Retinal pigment epithelial cell (primary cell): ENCODE measurements around the gene NUDT4.
"Not testable (repeated sequence)": the region's sequence is repeated elsewhere in the genome, so short reads cannot be mapped to it uniquely, and the experiment has no call there.

ENCODE experiments used
- DNase-seq: peaks from one replicate; pipeline ENCODE4 v3.0.0-alpha.2; 2010; ENCODE audit warnings: low read depth
- H3K4me3 ChIP-seq: 2 replicates; pipeline ENCODE4 v1.5.1; 2011; ENCODE audit warnings: mild to moderate bottlenecking, low read length, control low read depth, moderate library complexity
- CTCF ChIP-seq: conservative IDR thresholded peaks from 2 replicates; pipeline ENCODE4 v1.5.1; 2011; ENCODE audit warnings: low read depth, low read length, control low read depth, inconsistent platforms

The NUDT4 gene

GRCh38 chr12:93426412-93426805, 48.7 kb downstream of the NUDT4 start:
- no peak for TF ChIP-seq CTCF
- no peak overlapping the region for H3K4me3 ChIP-seq
- no peak for DNase-seq

DNA sequence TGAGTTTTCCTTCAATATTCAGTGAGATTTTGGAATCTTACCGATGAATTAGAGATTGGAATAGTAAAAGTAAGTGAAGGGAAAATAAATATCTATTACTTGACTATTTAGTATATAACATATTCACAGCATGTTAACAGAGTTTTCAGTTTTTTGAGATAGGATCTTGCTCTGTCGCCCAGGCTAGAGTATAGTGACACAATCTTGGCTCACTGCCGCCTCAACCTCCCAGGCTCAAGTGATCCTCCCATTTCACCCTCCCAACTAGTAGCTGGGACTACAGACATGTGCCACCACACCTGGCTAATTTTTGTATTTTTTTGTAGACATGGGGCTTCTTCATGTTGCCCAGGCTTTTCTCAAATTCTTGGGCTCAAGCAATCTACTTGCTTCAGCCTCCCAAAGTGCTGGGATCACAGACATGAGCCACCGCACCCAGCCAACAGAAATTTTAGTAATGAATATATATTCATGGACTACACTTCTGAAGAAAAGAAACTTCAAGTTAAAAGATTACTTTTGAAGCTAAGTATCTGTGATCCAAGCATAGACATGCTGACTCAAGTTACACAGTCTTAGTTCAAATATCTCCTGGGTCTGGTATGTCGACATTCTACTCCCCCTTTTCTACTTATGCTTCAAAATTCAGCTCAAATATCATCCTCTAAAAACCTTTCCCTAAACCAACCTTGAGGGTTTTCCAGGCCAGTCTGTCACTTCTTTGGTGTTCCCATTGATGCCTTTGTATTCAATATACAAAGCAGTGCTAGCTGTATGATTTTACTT, 50.2 kb downstream of the NUDT4 start:
- no peak for TF ChIP-seq CTCF
- no peak overlapping the region for H3K4me3 ChIP-seq
- no peak for DNase-seq

DNA sequence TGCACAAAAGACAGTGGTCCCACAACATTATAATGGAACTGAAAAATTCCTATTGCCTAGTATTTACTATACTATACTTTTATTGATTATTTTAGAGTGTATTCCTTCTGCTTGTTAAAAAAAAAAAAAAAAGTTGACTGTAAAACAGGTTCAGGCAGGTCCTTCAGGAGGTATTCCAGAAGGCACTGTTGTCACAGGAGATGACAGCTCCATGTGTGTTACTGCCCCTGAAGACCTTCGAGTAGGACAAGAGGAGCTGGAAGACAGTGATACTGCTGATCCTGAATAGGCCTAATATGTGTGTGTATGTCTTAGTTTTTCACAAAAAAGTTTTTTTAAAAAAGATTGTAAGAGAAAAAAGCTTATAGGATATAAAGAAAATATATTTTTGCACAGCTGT, 51.7 kb downstream of the NUDT4 start:
- no peak for TF ChIP-seq CTCF
- no peak overlapping the region for H3K4me3 ChIP-seq
- DNase-seq, result no peak

DNA sequence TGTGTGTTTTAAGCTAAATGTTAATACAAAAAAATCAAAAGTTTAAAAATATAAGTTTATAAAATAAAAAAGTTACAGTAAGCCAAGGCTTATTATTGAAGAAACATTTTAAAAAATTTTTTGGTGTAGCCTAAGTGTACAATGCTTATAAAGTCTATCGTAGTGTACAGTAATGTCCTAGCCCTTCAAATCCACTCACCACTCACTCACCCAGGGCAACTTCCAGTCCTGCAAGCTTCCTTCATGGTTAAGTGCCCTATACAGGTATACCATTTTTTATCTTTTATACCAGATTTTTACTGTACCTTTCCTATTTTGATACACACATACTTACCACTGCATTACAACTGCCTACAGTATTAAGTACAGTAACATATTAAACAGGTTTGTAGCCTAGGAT, 52.1 kb downstream of the NUDT4 start:
- no peak for TF ChIP-seq CTCF
- DNase-seq, result no peak
- H3K4me3 ChIP-seq, result no peak overlapping the region

DNA sequence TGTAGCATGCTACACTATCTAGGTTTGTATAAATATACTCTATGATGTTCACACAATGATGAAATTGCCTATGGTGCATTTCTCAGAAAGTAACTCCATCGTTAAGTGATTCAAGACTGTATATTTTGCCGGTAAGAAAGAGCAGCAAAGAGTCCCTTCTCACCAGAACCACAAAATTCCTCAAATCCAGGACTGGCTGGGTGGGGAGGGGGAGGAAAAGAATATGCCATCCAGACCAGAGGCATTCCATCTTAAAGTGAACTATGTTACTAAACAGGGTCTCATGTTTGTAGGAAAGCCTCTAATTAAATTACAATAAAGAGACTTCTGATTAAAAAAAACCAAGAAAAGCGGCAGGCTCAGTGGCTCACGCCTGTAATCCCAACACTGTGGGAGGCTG, 52.6 kb downstream of the NUDT4 start:
- no peak for DNase-seq
- H3K4me3 ChIP-seq, result no peak overlapping the region
- no peak for TF ChIP-seq CTCF

- DNase-seq, H3K4me3 ChIP-seq: not testable (repeated sequence)
Observed at GRCh38 chr12:93432031-93432430, 54.3 kb downstream of the NUDT4 start.

DNA sequence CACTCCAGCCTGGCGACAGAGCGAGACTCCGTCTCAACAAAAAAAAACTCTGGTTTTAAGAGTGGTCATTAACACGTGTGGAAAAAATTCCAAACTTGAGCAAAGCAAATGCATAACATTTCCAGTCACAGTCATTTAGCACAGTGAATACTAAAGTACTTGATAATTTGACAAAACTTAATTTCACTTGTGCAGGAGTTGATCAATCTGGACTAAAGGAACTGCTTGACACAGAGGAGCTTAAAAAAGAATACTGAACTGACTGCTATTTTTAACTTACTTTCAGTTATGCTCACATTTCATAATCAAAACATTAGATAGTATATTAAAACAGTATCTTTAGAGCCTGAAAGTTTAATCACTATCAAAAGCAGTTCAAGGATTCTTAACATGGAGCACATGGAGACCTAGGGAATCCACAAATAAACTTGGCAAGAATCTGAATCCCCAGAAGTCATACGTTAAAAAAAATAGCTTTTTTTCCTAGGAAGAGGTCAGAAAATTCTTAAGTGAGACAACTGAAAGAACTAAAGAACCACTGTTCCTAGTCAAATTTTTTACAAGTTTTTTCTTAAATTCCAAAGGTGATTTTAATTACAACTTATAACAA, 56.6 kb downstream of the NUDT4 start:
- no peak overlapping the region for H3K4me3 ChIP-seq
- no peak for DNase-seq
- no peak for TF ChIP-seq CTCF
